ENCODE measurements around the gene FNDC5.

The FNDC5 gene

DNA sequence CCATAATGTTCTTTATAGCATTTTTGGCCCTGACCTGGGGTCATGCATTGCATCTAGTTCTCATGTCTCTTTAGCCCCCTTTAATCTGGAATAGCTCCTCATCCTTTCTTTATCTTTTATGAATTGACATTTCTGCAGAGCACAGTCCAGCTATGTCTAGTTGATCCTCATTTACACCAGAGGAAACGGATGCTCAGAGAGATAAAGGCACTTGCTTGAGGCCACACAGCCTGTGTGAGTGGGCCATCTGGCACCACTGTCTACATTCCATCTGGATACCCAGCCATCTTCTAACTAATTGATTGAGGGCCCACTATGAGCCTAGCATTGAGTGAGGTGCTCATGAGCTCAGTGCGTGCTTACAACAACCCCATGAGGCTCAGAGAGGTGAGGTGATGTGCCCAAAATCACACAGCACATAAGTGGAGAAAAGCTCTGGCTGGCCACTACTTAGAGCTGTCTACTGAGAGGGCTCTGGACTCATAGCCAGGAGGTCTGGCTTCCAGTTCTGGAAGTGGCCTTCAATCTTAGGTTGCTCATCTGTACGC, 19.1 kb upstream of the FNDC5 start:
- H3K4me3 ChIP-seq (ENCODE audit: low read depth in 1 of 2, low read length in 2 of 2) = no peak overlapping the region
- no peak overlapping the region for H3K4me2 ChIP-seq (ENCODE audit: insufficient read depth, low read length)
- H3K27ac ChIP-seq (ENCODE audit: low read length) = no peak overlapping the region
- no peak overlapping the region for H3K9ac ChIP-seq (ENCODE audit: low read depth, low read length)
- H3K4me1 ChIP-seq (ENCODE audit: insufficient read depth, low read length) = no peaks in the 10 kb centered on the region
- no peaks in the 10 kb centered on the region for H3K9me3 ChIP-seq (ENCODE audit: insufficient read depth, low read length, severe bottlenecking)
- ATAC-seq (ENCODE audit: insufficient read depth, low read depth) (no peak), DNase-seq (no peak)
- TF ChIP-seq, protein P1, sequence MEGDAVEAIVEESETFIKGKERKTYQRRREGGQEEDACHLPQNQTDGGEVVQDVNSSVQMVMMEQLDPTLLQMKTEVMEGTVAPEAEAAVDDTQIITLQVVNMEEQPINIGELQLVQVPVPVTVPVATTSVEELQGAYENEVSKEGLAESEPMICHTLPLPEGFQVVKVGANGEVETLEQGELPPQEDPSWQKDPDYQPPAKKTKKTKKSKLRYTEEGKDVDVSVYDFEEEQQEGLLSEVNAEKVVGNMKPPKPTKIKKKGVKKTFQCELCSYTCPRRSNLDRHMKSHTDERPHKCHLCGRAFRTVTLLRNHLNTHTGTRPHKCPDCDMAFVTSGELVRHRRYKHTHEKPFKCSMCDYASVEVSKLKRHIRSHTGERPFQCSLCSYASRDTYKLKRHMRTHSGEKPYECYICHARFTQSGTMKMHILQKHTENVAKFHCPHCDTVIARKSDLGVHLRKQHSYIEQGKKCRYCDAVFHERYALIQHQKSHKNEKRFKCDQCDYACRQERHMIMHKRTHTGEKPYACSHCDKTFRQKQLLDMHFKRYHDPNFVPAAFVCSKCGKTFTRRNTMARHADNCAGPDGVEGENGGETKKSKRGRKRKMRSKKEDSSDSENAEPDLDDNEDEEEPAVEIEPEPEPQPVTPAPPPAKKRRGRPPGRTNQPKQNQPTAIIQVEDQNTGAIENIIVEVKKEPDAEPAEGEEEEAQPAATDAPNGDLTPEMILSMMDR (IDR thresholded peaks at IDR 0.05; ENCODE audit: borderline replicate concordance, extremely low read depth, low read length, poor library complexity, severe bottlenecking) = no peak
- no peak for TF ChIP-seq EZH2 (IDR thresholded peaks at IDR 0.05; ENCODE audit: borderline replicate concordance, low read depth, low read length, severe bottlenecking)
- no peaks in the 10 kb centered on the region; the same call in none of the 2 replicates for H4K20me1 ChIP-seq (ENCODE audit: insufficient read depth, low read length)
- H3K79me2 ChIP-seq (ENCODE audit: insufficient read depth, low read length) = no peaks in the 10 kb centered on the region
- H3K27me3 ChIP-seq (ENCODE audit: insufficient read depth, low read length, poor library complexity) = no peaks in the 10 kb centered on the region
- H3K36me3 ChIP-seq (ENCODE audit: insufficient read depth, low read length) = no peaks in the 10 kb centered on the region
- no peak overlapping the region for H2AFZ ChIP-seq (ENCODE audit: low read depth, low read length)

DNA sequence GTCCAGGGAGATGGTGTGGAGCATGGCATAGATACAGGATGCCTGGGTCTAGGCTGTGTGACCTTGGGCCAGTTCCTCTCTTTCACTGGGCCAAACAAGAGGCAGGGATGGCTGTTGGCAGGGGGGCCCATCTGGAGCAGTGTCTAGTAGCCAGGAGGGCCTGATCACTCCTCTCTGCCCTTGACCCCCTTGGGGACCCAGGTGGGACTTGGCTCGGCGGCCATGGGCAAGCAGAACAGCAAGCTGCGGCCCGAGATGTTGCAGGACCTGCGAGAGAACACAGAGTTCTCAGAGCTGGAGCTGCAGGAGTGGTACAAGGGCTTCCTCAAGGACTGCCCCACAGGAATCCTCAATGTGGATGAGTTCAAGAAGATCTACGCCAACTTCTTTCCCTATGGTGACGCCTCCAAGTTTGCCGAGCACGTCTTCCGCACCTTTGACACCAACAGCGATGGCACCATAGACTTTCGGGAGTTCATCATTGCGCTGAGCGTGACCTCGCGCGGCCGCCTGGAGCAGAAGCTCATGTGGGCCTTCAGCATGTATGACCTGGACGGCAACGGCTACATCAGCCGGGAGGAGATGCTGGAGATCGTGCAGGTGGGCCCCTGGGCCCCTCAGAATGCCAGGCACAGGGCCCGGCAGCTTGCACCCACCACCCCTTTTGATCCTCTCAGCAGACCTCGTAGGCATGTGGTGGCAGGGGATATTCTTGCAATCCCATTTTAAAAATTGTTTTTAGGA, 18.1 kb upstream of the FNDC5 start:
- Histone ChIP-seq H3K9me3 (ENCODE audit: insufficient read depth, low read length, severe bottlenecking) (no peaks in the 10 kb centered on the region), H3K79me2 (ENCODE audit: insufficient read depth, low read length) (no peaks in the 10 kb centered on the region), H4K20me1 (ENCODE audit: insufficient read depth, low read length) (no peaks in the 10 kb centered on the region; the same call in none of the 2 replicates), H3K36me3 (ENCODE audit: insufficient read depth, low read length) (no peaks in the 10 kb centered on the region), H3K27ac (ENCODE audit: low read length) (no peak overlapping the region), H3K9ac (ENCODE audit: low read depth, low read length) (no peak overlapping the region), H3K4me1 (ENCODE audit: insufficient read depth, low read length) (no peaks in the 10 kb centered on the region), H3K27me3 (ENCODE audit: insufficient read depth, low read length, poor library complexity) (no peaks in the 10 kb centered on the region), H3K4me2 (ENCODE audit: insufficient read depth, low read length) (no peak overlapping the region), H2AFZ (ENCODE audit: low read depth, low read length) (no peak overlapping the region), H3K4me3 (ENCODE audit: low read depth in 1 of 2, low read length in 2 of 2) (no peak overlapping the region)
- DNase-seq = no peak
- TF ChIP-seq, protein P1 (IDR thresholded peaks at IDR 0.05; ENCODE audit: borderline replicate concordance, extremely low read depth, low read length, poor library complexity, severe bottlenecking) = no peak
- TF ChIP-seq EZH2 (IDR thresholded peaks at IDR 0.05; ENCODE audit: borderline replicate concordance, low read depth, low read length, severe bottlenecking) = no peak
- no peak for ATAC-seq (ENCODE audit: insufficient read depth, low read depth)

DNA sequence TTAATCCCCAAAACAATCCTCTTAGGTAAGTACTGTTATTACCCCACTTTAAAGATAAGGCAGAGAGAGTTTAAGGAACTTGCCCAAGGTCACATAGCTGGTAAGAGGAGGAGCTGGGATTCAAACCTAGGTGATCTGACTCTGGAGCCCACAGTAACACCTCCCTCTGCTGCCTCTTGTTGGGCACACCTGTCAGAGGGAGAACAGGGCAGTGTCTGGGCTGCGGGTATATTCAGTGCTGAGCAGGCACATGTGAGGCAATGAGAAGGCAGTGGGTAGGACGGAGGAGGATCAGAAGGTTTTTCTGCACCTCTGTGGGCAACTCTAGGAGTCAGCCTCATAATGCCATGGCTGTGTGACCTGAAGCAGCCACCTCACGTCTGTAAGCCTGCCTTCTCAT, 17.4 kb upstream of the FNDC5 start:
- no peak for DNase-seq
- Histone ChIP-seq H3K4me1 (ENCODE audit: insufficient read depth, low read length) (no peaks in the 10 kb centered on the region), H3K4me3 (ENCODE audit: low read depth in 1 of 2, low read length in 2 of 2) (no peak overlapping the region), H3K9ac (ENCODE audit: low read depth, low read length) (no peak overlapping the region), H3K4me2 (ENCODE audit: insufficient read depth, low read length) (no peak overlapping the region), H3K27me3 (ENCODE audit: insufficient read depth, low read length, poor library complexity) (no peaks in the 10 kb centered on the region), H3K36me3 (ENCODE audit: insufficient read depth, low read length) (no peaks in the 10 kb centered on the region), H3K9me3 (ENCODE audit: insufficient read depth, low read length, severe bottlenecking) (no peaks in the 10 kb centered on the region), H3K27ac (ENCODE audit: low read length) (no peak overlapping the region), H4K20me1 (ENCODE audit: insufficient read depth, low read length) (no peaks in the 10 kb centered on the region; the same call in none of the 2 replicates), H3K79me2 (ENCODE audit: insufficient read depth, low read length) (no peaks in the 10 kb centered on the region), H2AFZ (ENCODE audit: low read depth, low read length) (no peak overlapping the region)
- ATAC-seq (ENCODE audit: insufficient read depth, low read depth) = no peak
- TF ChIP-seq EZH2 (IDR thresholded peaks at IDR 0.05; ENCODE audit: borderline replicate concordance, low read depth, low read length, severe bottlenecking) = no peak
- TF ChIP-seq, protein P1 (IDR thresholded peaks at IDR 0.05; ENCODE audit: borderline replicate concordance, extremely low read depth, low read length, poor library complexity, severe bottlenecking) = no peak

Data from DND-41 (cell line).